ENCODE measurements around the gene GLTPD2. TPM values are rescaled to one million over a fixed set of nuclear protein-coding genes. Genes with fewer than 3 reads are reported as not detected.

GLTPD2 gene
- total and polyA plus RNA-seq, 2 donors (not counting 1 experiment from before 2014, with no cell fraction given), result not detected

DNA sequence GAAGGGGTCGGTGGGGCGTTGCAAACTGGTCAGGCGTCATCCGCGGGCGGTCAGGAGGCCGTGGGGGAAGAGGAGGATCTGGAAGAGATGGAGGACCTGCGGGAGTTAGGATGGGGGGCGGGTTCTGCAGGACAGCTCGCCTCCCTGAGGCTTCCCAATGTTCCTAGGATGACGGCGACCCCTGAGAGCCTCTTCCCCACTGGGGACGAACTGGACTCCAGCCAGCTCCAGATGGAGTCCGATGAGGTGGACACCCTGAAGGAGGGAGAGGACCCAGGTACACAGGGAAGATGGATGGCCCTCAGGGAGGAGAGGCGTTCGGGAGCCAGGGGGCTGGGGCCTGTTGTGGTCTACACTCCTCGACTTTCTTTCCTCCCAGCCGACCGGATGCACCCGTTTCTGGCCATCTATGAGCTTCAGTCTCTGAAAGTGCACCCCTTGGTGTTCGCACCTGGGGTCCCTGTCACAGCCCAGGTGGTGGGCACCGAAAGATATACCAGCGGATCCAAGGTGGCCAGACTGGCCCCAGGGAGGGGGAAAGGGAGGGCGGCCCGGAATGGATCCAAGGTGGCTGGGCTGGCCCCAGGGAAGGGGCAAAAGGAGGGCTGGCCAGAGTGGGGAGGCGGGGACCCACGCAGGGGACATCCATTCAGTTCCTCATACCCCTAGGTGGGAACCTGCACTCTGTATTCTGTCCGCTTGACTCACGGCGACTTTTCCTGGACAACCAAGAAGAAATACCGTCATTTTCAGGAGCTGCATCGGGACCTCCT, 19.0 kb downstream of the GLTPD2 start:
- H3K27me3 Mint-ChIP-seq, result no peaks in the 10 kb centered on the region

More for the DNA sequence above, 19.0 kb downstream of the GLTPD2 start:
- no peak for DNase-seq
- H3K9me3 Mint-ChIP-seq (ENCODE audit: insufficient read depth), result no peaks in the 10 kb centered on the region
- peak overlapping the region; percentile 78 for H3K9ac ChIP-seq (ENCODE audit: low read length)
- H3K27ac ChIP-seq (ENCODE audit: low read length in 2 of 2), result peak overlapping the region in 1 of 2 donors; percentile 79
- peak overlapping the region in 4 of 5 experiments; percentile 62 to 89 (median 76) for H3K4me3 ChIP-seq (ENCODE audit: control extremely low read depth in 1 of 5, extremely low read depth in 1 of 5, insufficient read depth in 1 of 5, low read depth in 2 of 5, low read length in 4 of 5)
- ChIA-PET CTCF (interaction anchor here (1.6 kb wide), 1 partner anchor 26 kb away, joined by 3 read pairs; no protein-coding TSS in a partner anchor), POLR2A (interaction anchor here (0.7 to 1.9 kb wide), 4 partner anchors 12 to 191 kb away, joined by 3 to 9 read pairs (median 6); partner anchors contain the start of gene PSMB6)
- peak overlapping the region; percentile 92 for H3K4me2 ChIP-seq (replicated peaks; ENCODE audit: low read depth, low read length, poor library complexity, severe bottlenecking)
- no peaks in the 10 kb centered on the region for H3K36me3 ChIP-seq (replicated peaks in 1 of 2; ENCODE audit: control extremely low read depth in 1 of 2, control insufficient read depth in 1 of 2, extremely low read depth in 1 of 2, insufficient read depth in 2 of 2, low read length in 1 of 2)
- intact Hi-C loops (cut with micrococcal nuclease), result loop anchor here (1.0 to 5.0 kb wide), 6 partner anchors 11 to 135 kb away; partner anchors contain the start of genes MED11, MINK1, PSMB6 and RNF167
- no peak for ATAC-seq (ENCODE audit: low read depth)
- H3K4me3 Mint-ChIP-seq, result peak overlapping the region; percentile 83
- WGBS (ENCODE audit: insufficient coverage), result 48% methylated on average over 26 of the region's 32 CpGs
- no peaks in the 10 kb centered on the region for H3K9me3 ChIP-seq (ENCODE audit: control extremely low read depth in 1 of 3, control insufficient read depth in 2 of 3, insufficient read depth in 1 of 3, low read length in 2 of 3)
- H3K79me2 ChIP-seq (ENCODE audit: control insufficient read depth, insufficient read depth, low read length), result no peaks in the 10 kb centered on the region
- H2AFZ ChIP-seq (ENCODE audit: insufficient read depth, low read depth, low read length, poor library complexity, severe bottlenecking), result peak overlapping the region; percentile 88
- TF ChIP-seq, protein P1, sequence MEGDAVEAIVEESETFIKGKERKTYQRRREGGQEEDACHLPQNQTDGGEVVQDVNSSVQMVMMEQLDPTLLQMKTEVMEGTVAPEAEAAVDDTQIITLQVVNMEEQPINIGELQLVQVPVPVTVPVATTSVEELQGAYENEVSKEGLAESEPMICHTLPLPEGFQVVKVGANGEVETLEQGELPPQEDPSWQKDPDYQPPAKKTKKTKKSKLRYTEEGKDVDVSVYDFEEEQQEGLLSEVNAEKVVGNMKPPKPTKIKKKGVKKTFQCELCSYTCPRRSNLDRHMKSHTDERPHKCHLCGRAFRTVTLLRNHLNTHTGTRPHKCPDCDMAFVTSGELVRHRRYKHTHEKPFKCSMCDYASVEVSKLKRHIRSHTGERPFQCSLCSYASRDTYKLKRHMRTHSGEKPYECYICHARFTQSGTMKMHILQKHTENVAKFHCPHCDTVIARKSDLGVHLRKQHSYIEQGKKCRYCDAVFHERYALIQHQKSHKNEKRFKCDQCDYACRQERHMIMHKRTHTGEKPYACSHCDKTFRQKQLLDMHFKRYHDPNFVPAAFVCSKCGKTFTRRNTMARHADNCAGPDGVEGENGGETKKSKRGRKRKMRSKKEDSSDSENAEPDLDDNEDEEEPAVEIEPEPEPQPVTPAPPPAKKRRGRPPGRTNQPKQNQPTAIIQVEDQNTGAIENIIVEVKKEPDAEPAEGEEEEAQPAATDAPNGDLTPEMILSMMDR (IDR thresholded peaks at IDR 0.05), result no peak
- TF ChIP-seq EZH2 (IDR thresholded peaks at IDR 0.05; ENCODE audit: borderline replicate concordance, insufficient read depth, low read depth, low read length, poor library complexity, severe bottlenecking), result no peak
- H3K27me3 ChIP-seq (replicated peaks in 1 of 4; ENCODE audit: control extremely low read depth in 1 of 4, control insufficient read depth in 3 of 4, insufficient read depth in 4 of 4, low read length in 3 of 4), result no peaks in the 10 kb centered on the region
- peaks cover 14% of the 10 kb centered on the region for H3K4me1 Mint-ChIP-seq
- peaks cover 9 to 13% of the 10 kb centered on the region in 2 donors for H3K4me1 ChIP-seq (ENCODE audit: control insufficient read depth in 2 of 2, insufficient read depth in 2 of 2, low read length in 2 of 2)
- no peaks in the 10 kb centered on the region for H4K20me1 ChIP-seq (ENCODE audit: control insufficient read depth, insufficient read depth, low read length, poor library complexity, severe bottlenecking)
- H3K27ac Mint-ChIP-seq, result peak overlapping the region; percentile 78
